ENCODE data around the gene ITIH3. TPM values are rescaled to one million over a fixed set of nuclear protein-coding genes. Genes with fewer than 3 reads are reported as not detected.

Gene ITIH3
- total RNA-seq, 1 donor from 2014 or later, result 4.5 TPM

DNA sequence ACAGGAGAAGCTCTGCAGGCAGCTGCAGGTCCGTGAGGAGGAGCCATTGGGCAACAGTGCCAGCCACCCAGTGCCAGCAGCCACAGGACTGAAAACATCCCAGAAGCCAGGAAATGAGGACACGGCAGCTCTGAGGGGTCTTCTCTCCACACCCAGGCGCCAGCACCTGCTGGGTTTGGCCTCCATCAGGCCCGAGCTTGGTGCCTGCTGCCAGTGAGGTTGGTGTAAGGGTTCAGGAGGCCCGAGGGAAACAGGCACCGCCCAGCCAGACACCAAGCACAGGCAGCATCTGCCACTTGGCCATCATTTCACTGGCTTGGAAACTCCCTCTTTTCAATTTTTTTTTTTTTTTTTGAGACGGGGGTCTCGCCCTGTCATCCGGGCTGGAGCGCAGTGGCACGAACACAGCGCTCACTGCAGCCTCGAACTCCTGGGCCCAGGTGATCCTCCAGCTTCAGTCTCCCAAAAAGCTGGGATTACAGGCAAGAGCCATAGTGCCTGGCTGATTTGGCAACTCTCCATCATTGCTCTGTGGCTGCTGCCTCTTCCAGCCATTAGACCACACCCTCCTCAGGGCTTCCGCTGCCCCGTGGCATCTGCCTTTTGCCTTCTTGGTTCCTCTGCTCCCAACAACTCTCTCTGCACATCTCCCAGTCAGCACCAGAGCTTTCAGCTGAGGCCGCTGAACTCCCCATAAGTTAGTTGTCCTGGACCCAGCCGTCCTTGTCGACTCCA lies 1.5 kb upstream of the ITIH3 start:
- intact Hi-C loops (cut with DNase I), result no loop called here
- DNase-seq (no peak), ATAC-seq (no peak)
- no peak overlapping the region for H3K27ac ChIP-seq
- no peaks in the 10 kb centered on the region for H3K4me1 ChIP-seq
- H3K27me3 ChIP-seq (ENCODE audit: low read depth), result no peaks in the 10 kb centered on the region
- H3K36me3 ChIP-seq, result no peaks in the 10 kb centered on the region
- H3K4me3 ChIP-seq, result no peak overlapping the region
- TF ChIP-seq CTCF (IDR thresholded peaks at IDR 0.05), result no peak
- H3K9me3 ChIP-seq, result no peaks in the 10 kb centered on the region

DNA sequence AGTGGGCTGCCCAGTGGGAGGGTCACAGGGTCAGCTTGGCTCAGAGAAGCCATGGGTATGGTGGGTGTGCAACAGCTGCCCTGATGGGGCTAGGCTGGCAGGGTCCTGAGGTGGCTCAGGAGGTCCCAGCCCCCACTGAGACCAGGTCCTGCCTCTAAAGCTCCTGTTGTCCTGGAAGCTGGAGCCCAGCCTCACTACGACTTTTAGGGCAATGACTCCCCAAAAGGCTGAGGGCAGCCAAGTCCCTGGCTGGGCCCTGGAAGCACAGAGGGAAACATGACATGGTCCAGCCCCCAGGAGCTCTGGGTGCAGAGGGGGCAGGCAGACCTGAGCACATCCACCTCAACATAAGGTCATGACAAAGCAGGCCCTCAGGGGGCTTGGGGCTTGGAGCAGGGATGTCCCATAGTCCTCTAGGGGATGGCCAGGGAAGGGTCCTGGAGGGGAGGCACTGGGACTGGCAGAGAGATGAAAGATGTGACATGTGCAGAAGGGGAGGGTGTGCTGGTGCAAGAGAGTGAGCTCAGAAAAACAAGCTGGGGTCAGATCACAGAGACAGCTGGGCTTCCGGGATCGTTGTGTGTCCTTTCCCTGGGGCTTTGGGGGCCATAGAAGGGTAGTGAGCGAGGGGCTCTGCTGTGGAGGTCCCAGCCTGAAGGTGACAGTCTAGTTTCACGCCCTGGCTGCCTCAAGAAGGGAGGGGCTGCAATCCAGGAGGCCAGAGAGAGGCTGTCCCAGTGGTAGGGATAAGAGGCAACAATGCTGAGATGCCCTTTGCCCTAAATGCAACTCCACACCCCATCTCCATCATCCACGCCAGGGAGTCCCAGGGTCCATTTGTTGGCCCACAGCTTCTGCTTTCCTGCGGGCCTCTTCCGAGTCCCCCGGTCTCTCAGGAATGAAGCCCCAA lies 639 bp upstream of the ITIH3 start:
- ATAC-seq (no peak), DNase-seq (no peak)
- H3K9me3 ChIP-seq, result no peaks in the 10 kb centered on the region
- H3K27me3 ChIP-seq (ENCODE audit: low read depth), result no peaks in the 10 kb centered on the region
- no peaks in the 10 kb centered on the region for H3K36me3 ChIP-seq
- no peak for TF ChIP-seq CTCF (IDR thresholded peaks at IDR 0.05)
- H3K4me1 ChIP-seq, result no peaks in the 10 kb centered on the region
- H3K4me3 ChIP-seq, result no peak overlapping the region
- no peak overlapping the region for H3K27ac ChIP-seq
- intact Hi-C loops (cut with DNase I), result no loop called here

GRCh38 chr3:52795298-52795900 lies 803 bp downstream of the ITIH3 start:
- intact Hi-C loops (cut with DNase I), result no loop called here
- no peaks in the 10 kb centered on the region for H3K36me3 ChIP-seq
- TF ChIP-seq CTCF (IDR thresholded peaks at IDR 0.05), result no peak
- no peak for ATAC-seq
- H3K4me1 ChIP-seq, result no peaks in the 10 kb centered on the region
- no peak for DNase-seq
- H3K27ac ChIP-seq, result no peak overlapping the region
- H3K27me3 ChIP-seq (ENCODE audit: low read depth), result no peaks in the 10 kb centered on the region
- no peak overlapping the region for H3K4me3 ChIP-seq
- H3K9me3 ChIP-seq, result no peaks in the 10 kb centered on the region

- Histone ChIP-seq H3K4me1 (no peaks in the 10 kb centered on the region), H3K27ac (no peak overlapping the region), H3K4me3 (no peak overlapping the region), H3K36me3 (no peaks in the 10 kb centered on the region), H3K9me3 (no peaks in the 10 kb centered on the region), H3K27me3 (ENCODE audit: low read depth) (no peaks in the 10 kb centered on the region)
- no peak for DNase-seq
- intact Hi-C loops (cut with DNase I), result no loop called here
- TF ChIP-seq CTCF (IDR thresholded peaks at IDR 0.05), result no peak
- no peak for ATAC-seq
These were observed 1.8 kb downstream of the ITIH3 start for GRCh38 chr3:52796411-52796810.

- no peak for ATAC-seq
- H3K4me1 ChIP-seq, result no peaks in the 10 kb centered on the region
- H3K9me3 ChIP-seq, result no peaks in the 10 kb centered on the region
- H3K4me3 ChIP-seq, result no peak overlapping the region
- H3K36me3 ChIP-seq, result no peaks in the 10 kb centered on the region
- no peak for DNase-seq
- no peak overlapping the region for H3K27ac ChIP-seq
- TF ChIP-seq CTCF (IDR thresholded peaks at IDR 0.05), result no peak
- no peaks in the 10 kb centered on the region for H3K27me3 ChIP-seq (ENCODE audit: low read depth)
- intact Hi-C loops (cut with DNase I), result no loop called here
These were observed 3.9 kb downstream of the ITIH3 start for GRCh38 chr3:52798376-52798977.

Data from lower lobe of right lung (tissue), 2 donors.